GM23248 (cell line): ENCODE measurements around the gene CORO2A.

Experiments
- EZH2 ChIP-seq: fragments of 200-600 bp; sonication (generic); IDR thresholded peaks from 2 replicates; pipeline ENCODE4 v1.6.1; 2018; ENCODE audit warnings: antibody characterized with exemption, mild to moderate bottlenecking; ENCODE audit not compliant: insufficient read depth, poor library complexity, severe bottlenecking
- EZH2phosphoT487 ChIP-seq: fragments of 200-600 bp; sonication (generic); IDR thresholded peaks from 2 replicates; pipeline ENCODE4 v1.6.1; 2018; ENCODE audit warnings: antibody characterized with exemption, moderate library complexity, mild to moderate bottlenecking, low read depth; ENCODE audit not compliant: insufficient read depth

- TF ChIP-seq EZH2, result no peak
- TF ChIP-seq EZH2phosphoT487, result no peak
These were observed 6.2 kb downstream of the CORO2A start for GRCh38 chr9:98186236-98186635.
